NCI-H2227 treated with DMSO at 0.1 percent for 48 hours (cell line): ENCODE measurements around the gene STIMATE.
A peak's percentile ranks its signal among the peaks of the same experiment; 100 is the strongest.

Experiments used
- DNase-seq: peaks from one replicate; lab custom pipeline; 2025; lab: John Stamatoyannopoulos, UW

STIMATE gene

GRCh38 chr3:52866427-52866826 is 30.9 kb downstream of the STIMATE start:
- DNase-seq = no peak

DNA sequence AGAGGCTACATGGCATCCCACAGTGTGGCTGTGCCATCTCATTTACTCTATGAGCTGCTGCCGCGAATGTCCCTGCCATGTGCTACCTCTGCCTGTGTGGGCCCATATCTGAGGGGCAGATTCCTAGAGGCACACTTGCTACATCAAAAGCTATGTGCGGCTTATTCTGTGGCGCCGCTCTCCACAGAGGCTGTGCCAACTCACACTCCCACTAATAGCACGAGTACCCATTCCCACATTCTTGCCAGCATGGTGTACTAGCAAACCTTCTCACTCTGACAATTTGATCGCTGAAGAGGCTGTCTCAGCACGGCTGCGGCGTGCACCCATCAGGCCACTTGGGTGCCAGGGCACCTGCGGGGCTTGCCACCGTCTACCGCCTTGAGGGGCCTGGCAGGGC is 31.4 kb downstream of the STIMATE start:
- DNase-seq = no peak

GRCh38 chr3:52860424-52860768 is 37.0 kb downstream of the STIMATE start:
- no peak for DNase-seq

GRCh38 chr3:52859686-52860423 is 37.5 kb downstream of the STIMATE start:
- DNase-seq = no peak

DNA sequence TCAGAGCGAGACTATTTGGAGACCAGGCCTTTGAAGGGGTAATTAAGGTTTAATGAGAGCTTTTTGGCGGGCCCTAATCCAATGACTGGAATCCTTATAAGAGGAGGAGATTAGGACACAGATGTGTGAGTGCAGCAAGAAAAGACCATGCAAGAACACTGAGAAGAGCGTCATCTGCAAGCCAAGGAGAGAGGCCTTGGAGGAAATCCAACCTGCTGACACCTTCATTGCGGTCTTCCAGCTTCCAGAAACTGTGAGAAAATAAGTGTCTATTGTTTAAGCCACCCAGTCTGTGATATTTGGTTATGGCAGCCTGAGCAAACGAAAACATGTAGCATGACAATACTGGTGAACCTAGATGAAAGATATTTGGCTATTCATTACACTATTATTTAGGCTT is 39.5 kb downstream of the STIMATE start:
- DNase-seq = no peak

GRCh38 chr3:52857133-52857532 is 40.2 kb downstream of the STIMATE start:
- no peak for DNase-seq

DNA sequence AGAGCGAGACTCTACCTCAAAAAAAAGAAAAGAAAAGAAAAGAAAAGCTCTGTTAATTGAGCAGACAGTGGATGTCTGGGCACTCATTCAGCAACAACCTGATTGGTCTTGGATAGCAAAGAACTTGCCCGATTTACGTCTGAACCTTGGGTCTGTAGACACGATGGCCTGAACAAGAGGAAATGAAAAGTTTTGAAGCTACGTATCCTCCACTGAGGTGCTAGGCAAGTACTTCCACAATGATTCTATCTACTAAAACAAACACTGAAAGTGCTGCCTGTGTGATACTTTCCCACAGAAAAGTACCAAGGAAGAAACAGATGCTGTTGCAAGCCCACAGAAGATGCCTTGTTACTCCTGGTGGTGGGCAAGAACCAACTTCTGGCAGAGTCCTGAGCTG is 40.7 kb downstream of the STIMATE start:
- no peak for DNase-seq

DNA sequence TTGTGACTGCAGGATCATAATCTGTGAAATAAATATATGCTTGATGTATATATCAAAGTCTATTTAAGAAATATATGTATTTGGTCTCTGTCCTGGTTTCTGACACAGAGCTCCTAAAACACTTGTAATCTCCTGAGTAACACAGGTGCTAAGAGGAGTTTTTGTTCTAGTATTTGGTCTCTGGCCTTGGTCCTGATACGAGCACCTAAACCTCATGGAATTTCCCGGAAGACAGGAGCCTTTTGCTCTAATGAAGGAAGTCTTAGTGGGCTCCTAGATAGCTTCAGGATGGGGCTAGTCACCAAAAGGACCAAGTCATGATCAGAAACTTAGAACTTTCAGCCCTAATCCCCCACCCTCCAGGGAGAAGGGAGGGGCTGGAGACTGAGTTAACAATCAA is 43.3 kb downstream of the STIMATE start:
- no peak for DNase-seq

DNA sequence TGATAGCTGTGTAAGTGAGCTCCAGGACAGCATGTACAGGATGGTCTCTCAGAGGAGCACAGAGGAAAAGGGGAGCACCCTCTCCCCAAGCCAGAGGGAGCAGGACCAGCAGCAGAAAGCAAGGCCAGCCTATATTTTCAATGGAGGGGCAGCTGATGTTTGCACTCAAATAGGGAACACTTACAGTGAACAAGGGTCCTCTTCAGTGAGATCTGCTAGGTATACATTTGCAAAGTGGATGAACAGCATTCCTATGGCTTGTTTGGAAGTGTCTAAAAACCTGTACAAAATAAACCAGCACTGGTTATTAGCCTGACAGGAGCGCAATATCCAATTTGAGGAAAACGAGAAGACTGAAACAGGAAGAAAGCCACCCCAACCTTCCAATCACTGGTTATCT is 44.9 kb downstream of the STIMATE start:
- DNase-seq = no peak

DNA sequence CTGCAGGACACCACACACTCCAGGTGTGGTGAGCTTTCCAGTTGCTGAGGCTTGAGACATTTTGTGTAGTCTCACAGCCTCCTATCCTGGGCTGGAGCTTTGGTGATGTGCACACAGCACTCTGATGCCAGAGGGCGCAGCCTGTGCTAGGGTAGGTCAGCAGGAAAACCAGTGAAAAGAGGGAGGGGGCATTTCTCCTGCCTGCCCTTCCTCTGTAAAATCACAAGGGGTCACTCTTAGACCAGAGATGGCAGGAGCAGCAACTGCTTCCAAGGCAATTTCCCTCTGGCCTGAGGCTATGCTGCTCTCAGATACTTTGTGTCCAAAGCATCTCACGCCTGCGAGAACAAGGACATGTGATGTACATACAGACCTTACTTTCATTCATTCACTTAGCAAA is 46.0 kb downstream of the STIMATE start:
- peak; percentile 6 for DNase-seq

- no peak for DNase-seq
Measured at GRCh38 chr3:52849656-52850055, 47.7 kb downstream of the STIMATE start.

GRCh38 chr3:52848617-52849016 is 48.7 kb downstream of the STIMATE start:
- DNase-seq = no peak

DNA sequence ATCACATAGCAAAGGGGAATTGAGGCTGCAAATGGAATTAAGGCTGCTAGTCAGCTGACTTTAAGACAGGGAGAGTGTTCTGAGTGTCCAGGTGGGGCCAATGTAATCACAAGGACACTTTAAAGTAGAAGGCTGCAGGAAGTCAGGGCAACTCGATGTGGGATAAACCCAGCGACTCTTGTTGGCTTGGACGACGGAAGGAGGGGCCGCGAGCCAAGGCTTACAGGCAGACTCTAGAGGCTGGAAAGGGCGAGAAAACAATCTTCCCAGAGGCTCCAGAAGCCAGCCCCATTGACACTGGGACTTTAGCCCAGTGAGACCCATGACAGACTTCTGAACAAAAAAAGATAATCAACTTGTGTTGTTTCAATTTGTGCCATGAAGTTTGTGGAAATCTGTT is 49.6 kb downstream of the STIMATE start:
- no peak for DNase-seq

- no peak for DNase-seq
Measured at GRCh38 chr3:52847241-52847640, 50.1 kb downstream of the STIMATE start.

GRCh38 chr3:52846432-52846965 is 50.8 kb downstream of the STIMATE start:
- no peak for DNase-seq

DNA sequence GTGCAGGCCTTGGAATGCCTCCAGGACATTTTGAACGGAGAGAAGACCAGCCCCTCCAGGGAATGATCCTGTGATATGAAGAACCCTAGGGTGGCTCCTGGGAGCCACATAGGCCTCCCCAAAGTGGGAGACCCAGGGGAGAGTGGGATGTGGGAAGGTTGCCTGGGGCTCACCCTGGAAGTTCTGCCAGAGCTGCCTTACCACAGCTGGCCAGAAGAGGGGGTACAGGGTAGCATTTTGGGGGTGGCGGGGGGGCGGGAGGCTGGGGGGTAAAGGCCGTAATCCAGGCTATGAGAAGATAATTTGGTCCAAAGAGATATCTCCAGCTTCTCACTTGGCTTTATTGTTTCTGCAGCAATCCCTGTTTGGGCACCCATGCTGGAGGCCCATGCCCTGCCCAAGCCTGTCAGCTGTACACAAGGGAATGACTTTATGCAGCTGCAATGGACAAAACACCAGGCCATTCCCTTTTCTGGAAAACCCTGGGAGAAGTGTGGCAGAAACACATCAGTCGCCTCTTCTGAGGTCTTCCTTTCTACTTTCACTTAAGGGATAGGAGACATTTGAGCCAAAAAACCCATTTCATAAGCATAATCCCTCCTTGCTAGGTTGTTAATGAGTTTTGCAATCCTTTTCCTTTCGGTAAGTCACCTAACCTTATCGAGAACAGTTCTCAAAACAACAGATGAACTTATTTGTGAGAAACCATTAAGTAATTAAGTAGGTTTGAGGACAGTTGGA is 51.5 kb downstream of the STIMATE start:
- DNase-seq = peak; percentile 1

DNA sequence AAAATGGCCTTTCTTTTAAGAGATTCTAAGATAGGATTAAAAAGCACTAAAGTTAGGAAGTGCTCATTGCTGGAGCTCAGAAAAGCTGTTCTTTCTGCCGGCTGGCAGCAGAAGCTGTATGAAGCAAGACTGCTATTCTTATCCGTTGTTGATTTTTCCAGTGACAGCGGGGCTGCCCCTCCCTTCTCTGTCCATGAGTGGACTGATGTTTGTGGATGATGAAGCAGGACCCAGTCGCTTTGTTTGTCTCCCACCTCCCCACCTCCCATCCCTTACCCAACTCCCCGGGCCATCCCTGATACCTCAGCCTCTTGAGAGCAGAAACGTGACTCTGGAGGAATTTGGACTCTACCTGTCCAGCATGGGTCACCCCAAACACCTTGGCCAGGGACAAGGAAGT is 52.2 kb downstream of the STIMATE start:
- DNase-seq = no peak

DNA sequence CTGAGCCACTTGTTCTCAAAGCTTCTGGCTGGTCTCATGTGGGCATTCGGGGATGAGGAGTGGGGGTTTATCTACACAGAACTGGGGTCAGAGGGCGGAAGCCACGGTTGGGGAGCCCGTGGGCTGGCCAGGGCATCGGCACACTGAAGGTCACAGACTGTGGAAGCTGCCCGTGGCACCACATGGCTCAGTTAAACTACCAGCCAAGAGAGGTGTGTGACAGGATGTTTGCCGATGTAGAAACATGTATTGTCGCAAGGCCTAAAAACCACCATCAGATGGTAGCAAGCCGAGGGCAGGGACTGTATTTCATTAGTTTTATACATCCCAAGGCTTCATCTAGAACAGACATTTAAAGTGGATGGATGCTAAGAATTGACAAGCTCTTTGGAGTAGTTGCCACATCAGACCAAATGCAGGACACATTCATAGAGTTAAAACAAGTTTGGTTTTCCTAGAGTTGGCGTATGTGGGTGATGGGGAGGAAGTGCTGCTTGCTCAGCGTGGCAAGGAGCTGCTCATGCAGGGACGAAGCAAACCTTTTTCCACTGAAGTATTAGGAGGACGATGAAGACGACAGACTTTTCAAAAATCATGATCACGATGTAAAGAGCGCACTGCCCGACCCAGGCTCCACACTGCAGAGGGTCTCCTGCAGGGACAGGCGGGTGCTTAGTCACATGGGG is 52.9 kb downstream of the STIMATE start:
- no peak for DNase-seq

DNA sequence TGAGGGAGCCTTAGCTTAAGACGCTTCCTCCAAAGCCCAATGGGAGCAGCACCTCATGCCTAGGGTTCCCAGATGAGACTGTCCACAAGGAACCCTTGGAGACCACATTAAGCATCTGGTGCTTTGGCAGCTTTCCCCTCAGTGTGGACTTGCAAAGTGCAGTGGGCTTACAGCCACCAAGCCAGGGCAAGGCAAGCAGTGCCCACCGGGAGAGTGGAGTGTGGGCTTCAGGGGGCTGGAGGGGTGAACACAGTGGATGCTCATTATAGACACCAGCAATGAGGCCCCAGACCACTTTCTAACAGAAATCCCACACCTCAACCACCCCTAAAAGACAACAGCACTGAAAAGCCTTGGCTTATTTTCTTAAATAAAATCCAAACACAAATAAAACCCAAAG is 53.5 kb downstream of the STIMATE start:
- DNase-seq = no peak

- no peak for DNase-seq
Measured at GRCh38 chr3:52843108-52843865, 54.1 kb downstream of the STIMATE start.

- no peak for DNase-seq
Measured at GRCh38 chr3:52842424-52842823, 54.9 kb downstream of the STIMATE start.

DNA sequence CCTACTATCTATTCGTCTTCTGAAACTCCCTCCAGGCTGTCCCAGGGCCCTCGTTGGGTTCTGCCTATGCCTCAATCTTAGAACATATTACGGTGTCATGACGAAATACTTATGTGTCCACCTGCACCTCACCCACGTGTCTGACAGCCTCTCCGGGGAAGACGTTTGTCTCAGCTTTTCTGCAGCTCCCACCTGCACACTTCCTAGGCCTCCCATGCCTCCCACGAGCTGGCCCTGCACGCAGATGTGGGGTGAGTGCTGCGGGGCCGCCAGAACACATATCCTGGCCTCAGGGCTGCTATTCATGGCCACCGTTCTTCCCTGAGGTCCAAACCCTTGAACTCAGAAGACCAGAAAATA is 55.4 kb downstream of the STIMATE start:
- DNase-seq = no peak
